GM13976 (cell line): Measurements from ENCODE around the gene VSTM2B.

ENCODE experiments used
- DNase-seq: peaks from one replicate; pipeline ENCODE4 v3.0.0; 2012; ENCODE audit warnings: low spot score
- in situ Hi-C: fragments of 300-500 bp; cut with MboI; formaldehyde crosslinking; loops from one replicate; pipeline ENCODE4 v1.12.0; 2022; ENCODE audit warnings: low sequenced_read_pairs, mixed read lengths, inconsistent platforms; ENCODE audit not compliant: unreplicated experiment
- TF ChIP-seq, protein P1 (sequence below): IDR thresholded peaks from 2 replicates; pipeline ENCODE4 v1.5.1; 2012; ENCODE audit warnings: borderline replicate concordance, mild to moderate bottlenecking; ENCODE audit not compliant: insufficient read depth; ENCODE audit errors: extremely low read depth, missing control alignments, control extremely low read depth

The VSTM2B gene

DNA sequence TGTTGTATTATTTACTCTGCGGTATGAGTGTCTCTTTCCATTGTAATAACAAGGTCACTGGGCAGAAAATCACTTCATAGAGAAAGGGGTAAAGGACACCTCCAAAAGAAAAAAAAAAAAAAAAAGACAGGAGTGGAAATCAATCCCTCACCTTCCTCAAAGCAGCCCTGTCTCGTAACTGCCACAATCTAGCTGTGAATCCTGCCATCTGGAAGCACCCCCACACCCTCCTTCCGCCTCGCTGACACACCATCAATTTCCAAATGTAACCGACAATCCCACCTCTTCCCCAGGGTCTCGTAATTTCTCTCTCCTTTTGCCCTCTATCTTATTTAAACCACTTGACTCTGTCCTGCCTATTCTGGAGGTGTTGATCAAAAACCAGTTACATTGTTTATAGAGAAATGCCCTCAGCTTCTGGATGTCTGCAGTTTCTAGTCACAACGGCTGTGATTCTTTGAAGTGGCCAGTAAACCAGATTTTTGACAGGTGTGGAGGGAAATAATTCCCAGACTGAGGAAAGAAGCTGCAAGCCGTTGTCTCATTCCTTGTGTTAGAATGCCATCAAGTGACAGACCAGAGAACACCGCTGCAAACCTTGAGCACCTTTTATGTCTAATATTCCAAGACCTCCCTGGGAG is 71.2 kb downstream of the VSTM2B start:
- no peak for DNase-seq
- TF ChIP-seq, protein P1, sequence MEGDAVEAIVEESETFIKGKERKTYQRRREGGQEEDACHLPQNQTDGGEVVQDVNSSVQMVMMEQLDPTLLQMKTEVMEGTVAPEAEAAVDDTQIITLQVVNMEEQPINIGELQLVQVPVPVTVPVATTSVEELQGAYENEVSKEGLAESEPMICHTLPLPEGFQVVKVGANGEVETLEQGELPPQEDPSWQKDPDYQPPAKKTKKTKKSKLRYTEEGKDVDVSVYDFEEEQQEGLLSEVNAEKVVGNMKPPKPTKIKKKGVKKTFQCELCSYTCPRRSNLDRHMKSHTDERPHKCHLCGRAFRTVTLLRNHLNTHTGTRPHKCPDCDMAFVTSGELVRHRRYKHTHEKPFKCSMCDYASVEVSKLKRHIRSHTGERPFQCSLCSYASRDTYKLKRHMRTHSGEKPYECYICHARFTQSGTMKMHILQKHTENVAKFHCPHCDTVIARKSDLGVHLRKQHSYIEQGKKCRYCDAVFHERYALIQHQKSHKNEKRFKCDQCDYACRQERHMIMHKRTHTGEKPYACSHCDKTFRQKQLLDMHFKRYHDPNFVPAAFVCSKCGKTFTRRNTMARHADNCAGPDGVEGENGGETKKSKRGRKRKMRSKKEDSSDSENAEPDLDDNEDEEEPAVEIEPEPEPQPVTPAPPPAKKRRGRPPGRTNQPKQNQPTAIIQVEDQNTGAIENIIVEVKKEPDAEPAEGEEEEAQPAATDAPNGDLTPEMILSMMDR, result no peak
- in situ Hi-C loops, result no loop called here

DNA sequence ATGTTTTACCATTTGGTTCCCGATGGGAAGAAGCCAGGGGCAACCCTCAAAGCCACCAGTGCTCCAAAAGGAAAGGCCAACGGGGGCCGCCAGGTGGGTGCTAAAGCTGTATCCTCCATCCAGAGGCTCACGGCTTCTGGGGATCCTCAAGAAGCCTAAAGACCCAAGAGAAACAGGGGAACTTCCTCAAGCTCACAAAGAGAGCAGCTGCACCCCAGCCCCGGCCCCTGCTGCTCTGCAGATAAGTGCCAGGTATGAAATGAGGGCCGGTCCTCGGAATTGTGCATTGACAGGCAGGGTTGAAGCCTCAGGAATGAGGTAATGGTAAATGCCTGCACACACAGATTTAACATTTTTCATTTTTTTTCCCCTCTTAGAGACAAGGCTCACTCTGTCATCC is 72.2 kb downstream of the VSTM2B start:
- in situ Hi-C loops, result no loop called here
- DNase-seq, result no peak
- TF ChIP-seq, protein P1, result no peak

- DNase-seq, result no peak
- in situ Hi-C loops, result no loop called here
- TF ChIP-seq, protein P1, result no peak
These were observed 72.7 kb downstream of the VSTM2B start for GRCh38 chr19:29598496-29598895.

DNA sequence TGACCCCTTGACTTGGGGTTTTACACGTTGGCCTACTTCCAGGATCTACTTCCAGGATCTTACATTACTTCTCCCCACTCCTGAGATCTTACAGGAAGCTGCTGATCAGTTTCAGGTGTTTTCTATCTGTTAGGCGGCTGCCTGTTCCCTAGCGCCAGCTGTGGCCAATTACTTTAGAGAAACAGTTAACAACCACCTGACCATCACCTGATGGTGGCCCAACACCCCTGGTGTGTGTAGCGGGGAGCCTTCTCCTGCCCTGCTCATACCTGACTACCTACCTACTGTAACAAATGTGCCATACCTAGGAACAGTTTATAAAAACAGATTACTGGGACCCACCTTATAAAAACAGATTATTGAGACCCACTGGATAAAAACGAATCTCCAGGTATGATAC is 77.5 kb downstream of the VSTM2B start:
- in situ Hi-C loops, result no loop called here
- TF ChIP-seq, protein P1, result no peak

DNA sequence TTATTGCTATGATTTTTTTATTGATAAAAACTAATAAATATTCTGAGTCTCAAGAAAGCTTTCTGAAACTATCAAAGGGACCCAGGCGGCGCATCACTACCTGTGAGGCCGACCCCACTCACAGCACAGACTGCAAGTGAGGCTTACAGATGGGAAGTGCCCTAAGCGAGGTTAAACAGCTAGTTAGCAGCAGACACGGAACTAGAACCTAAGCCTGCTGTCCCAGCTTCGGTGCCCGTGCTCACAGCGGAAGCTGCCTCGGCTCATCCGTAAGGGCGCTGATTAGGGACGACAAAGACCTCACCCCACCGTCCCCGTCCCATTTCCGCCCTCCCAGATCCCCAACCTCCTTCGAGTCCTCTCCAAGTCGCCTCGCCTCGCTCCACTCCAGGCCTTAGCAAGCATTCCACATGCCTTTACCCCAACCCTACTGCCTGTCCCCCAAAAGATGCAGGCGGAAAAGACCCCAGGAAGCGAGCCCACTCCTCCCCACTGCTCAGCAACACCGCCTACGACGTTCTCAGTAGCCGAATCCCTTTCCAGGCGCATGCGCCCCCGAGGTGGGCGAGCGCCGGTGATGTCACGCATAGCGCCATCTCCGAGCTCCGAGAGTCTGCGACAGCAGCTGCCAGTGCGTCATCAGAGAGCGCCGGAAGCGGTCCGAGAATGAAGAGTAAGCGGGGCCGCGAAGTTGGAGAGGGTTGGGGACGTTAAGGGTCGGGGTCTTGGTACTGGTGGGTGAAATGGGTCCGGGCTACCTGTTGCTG is 80.0 kb downstream of the VSTM2B start, which contains the start of gene POP4:
POP4 (plus strand) TSS at position 631 of the 767 bp plus-strand sequence; CDS start at position 667, 36 bp downstream.
- TF ChIP-seq, protein P1, result no peak
- peak; percentile 96 for DNase-seq
- in situ Hi-C loops, result no loop called here

More for the DNA sequence above, 77.5 kb downstream of the VSTM2B start:
- no peak for DNase-seq

- in situ Hi-C loops, result no loop called here
- DNase-seq, result no peak
These were observed 80.6 kb downstream of the VSTM2B start for GRCh38 chr19:29606420-29606747.

More at GRCh38 chr19:29606420-29606747, 80.6 kb downstream of the VSTM2B start:
- TF ChIP-seq, protein P1, result no peak
